OCI-LY3 (cell line): ENCODE results near the gene TDRKH.

Experiments used
- H2AFZ ChIP-seq: fragments of 200-600, 300-600 bp; shearing (Covaris generic); 2 replicates; pipeline ENCODE4 v1.6.0; 2014; ENCODE audit warnings: antibody characterized with exemption, low read depth, low read length
- H3K27ac ChIP-seq: fragments of 200-600, 300-600 bp; sonication (generic); 2 replicates; pipeline ENCODE4 v1.5.1; 2014; ENCODE audit warnings: mild to moderate bottlenecking, low read length, moderate library complexity, mixed read lengths
- H3K27me3 ChIP-seq: fragments of 200-600, 300-600 bp; sonication (generic); 2 replicates; pipeline ENCODE4 v1.6.1; 2014; ENCODE audit warnings: low read depth, low read length, mixed read lengths
- H3K36me3 ChIP-seq: fragments of 200-600, 300-600 bp; sonication (generic); replicated peaks from 2 replicates; pipeline ENCODE3; 2014; ENCODE audit warnings: low read depth, low read length, mixed read lengths
- H3K4me1 ChIP-seq: fragments of 300-600, 200-600 bp; sonication (generic); 2 replicates; pipeline ENCODE4 v1.6.1; 2014; ENCODE audit warnings: low read length, mixed read lengths
- H3K4me2 ChIP-seq: fragments of 200-600, 300-600 bp; sonication (generic); 2 replicates; pipeline ENCODE4 v1.6.1; 2014; ENCODE audit warnings: low read length, mixed read lengths
- H3K4me3 ChIP-seq: fragments of 300-600, 200-600 bp; sonication (generic); 2 replicates; pipeline ENCODE4 v1.5.1; 2014; ENCODE audit warnings: antibody characterized with exemption, mild to moderate bottlenecking, low read length, moderate library complexity
- H3K79me2 ChIP-seq: fragments of 300-600, 200-600 bp; shearing (Covaris generic); 2 replicates; pipeline ENCODE4 v1.6.1; 2014; ENCODE audit warnings: mild to moderate bottlenecking, low read length, mixed read lengths
- H3K9ac ChIP-seq: fragments of 300-600, 200-600 bp; shearing (Covaris generic); 2 replicates; pipeline ENCODE4 v1.6.0; 2014; ENCODE audit warnings: mild to moderate bottlenecking, low read length, moderate library complexity
- H3K9me3 ChIP-seq: fragments of 200-600, 300-600 bp; shearing (Covaris generic); 2 replicates; pipeline ENCODE4 v1.6.1; 2014; ENCODE audit warnings: low read length, mixed read lengths; ENCODE audit not compliant: insufficient read depth
- H4K20me1 ChIP-seq: fragments of 200-600, 300-600 bp; sonication (generic); 2 replicates; pipeline ENCODE4 v1.6.1; 2016; ENCODE audit warnings: low read length, mixed read lengths; ENCODE audit not compliant: insufficient read depth
- EZH2phosphoT487 ChIP-seq: fragments of 200-600 bp; shearing (Covaris generic); IDR thresholded peaks from 2 replicates; pipeline ENCODE4 v1.6.1; 2018; ENCODE audit warnings: antibody characterized with exemption, mixed run types, low read depth
- TF ChIP-seq, protein P1 (sequence below): fragments of 200-600, 300-600 bp; sonication (generic); IDR thresholded peaks from 2 replicates; pipeline ENCODE4 v1.5.1; 2014; ENCODE audit warnings: antibody characterized with exemption, low read length, low read depth

TDRKH gene

DNA sequence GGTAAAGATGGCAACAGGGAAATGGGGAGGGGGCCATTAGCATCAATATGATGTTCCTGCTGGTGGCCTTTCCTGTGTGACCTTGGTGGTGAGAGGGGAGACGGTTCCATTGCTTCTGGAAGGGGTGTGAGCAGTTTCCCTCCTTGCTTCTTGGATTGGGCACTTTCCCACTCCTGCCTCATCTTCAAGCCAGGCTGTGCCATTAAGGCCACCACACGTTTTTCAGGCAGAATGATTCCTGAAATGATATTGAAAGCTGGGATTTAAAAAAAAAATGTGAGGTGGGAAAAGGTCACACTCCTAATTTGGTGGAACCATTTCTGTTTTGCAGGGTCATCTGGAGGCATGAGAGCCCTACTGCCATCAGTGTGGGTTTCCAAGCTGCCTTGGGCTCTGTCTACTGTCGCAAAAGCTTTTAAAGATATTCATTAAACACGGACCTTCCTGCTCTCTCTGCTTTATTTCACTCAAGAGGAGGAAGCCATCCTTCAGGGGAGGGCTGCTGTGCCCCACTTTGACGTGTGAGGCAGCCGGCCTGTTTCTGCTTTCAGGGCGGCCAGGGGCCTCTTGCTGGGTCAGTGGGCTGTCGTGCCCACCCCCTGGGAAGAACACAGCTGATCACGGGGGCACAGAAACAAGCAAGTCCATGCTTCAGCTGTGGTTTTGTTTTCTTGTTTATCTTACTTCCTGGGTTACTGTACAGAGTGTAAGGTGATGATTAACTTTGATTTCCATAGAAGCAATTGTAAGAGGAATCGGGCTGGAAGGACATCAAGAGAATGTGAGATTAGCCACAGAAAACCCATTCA is 60.9 kb downstream of the TDRKH start:
- no peak overlapping the region for H3K4me2 ChIP-seq
- no peak overlapping the region for H3K9ac ChIP-seq
- H3K27me3 ChIP-seq: peaks cover 18% of the 10 kb centered on the region
- no peaks in the 10 kb centered on the region for H3K9me3 ChIP-seq
- no peaks in the 10 kb centered on the region for H3K4me1 ChIP-seq
- no peaks in the 10 kb centered on the region for H3K79me2 ChIP-seq
- H4K20me1 ChIP-seq: no peaks in the 10 kb centered on the region
- H3K36me3 ChIP-seq: no peaks in the 10 kb centered on the region
- no peak overlapping the region for H3K4me3 ChIP-seq
- TF ChIP-seq, protein P1, sequence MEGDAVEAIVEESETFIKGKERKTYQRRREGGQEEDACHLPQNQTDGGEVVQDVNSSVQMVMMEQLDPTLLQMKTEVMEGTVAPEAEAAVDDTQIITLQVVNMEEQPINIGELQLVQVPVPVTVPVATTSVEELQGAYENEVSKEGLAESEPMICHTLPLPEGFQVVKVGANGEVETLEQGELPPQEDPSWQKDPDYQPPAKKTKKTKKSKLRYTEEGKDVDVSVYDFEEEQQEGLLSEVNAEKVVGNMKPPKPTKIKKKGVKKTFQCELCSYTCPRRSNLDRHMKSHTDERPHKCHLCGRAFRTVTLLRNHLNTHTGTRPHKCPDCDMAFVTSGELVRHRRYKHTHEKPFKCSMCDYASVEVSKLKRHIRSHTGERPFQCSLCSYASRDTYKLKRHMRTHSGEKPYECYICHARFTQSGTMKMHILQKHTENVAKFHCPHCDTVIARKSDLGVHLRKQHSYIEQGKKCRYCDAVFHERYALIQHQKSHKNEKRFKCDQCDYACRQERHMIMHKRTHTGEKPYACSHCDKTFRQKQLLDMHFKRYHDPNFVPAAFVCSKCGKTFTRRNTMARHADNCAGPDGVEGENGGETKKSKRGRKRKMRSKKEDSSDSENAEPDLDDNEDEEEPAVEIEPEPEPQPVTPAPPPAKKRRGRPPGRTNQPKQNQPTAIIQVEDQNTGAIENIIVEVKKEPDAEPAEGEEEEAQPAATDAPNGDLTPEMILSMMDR: no peak
- no peak for TF ChIP-seq EZH2phosphoT487
- H3K27ac ChIP-seq: no peak overlapping the region
- H2AFZ ChIP-seq: no peak overlapping the region

DNA sequence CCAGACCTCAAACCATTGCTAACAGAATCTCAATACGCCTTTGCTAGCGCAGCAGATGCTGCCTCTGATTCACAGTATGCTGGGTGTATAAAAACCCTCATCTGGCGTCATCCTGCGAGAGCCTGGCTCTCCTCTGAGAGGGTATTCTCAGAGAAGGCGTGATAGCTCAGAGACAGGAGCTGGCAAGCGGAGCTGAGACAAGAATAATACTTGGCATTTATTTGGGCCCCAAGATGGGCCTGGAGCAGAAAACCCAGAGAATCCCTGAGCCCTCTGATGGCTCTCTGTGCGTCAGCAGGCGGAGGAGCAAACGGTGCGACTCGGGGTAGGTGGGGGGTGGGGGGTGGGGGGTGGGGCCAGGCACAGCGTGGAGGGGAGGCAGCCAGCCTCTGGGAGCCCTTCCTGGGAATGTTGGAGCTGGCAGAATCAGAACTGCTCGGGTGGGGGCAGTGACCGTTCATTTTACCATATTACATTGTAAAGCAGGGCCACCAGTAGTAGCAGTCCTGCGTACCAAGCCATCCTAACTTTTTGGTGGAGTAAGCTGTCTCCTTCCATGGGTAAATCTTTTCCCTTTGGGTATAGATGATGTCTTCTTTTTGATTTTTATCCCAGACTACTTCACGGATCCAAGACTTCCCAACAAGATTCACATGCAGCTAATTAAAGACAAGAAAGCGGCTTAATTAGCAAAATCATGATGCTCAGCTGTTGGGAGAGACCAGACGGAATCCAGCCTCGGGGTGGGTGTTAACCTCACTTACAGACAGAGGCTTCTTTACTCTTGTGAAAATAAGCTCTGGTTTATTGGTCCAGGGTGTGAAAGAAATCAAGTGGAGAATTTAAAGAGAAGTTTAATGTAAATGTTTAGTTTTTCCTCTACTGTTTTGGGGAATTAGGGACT is 61.9 kb downstream of the TDRKH start:
- Histone ChIP-seq H3K4me3 (no peak overlapping the region), H3K27me3 (peaks cover 20% of the 10 kb centered on the region), H2AFZ (no peak overlapping the region), H3K27ac (no peak overlapping the region), H3K36me3 (no peaks in the 10 kb centered on the region), H3K4me2 (no peak overlapping the region), H3K9me3 (no peaks in the 10 kb centered on the region), H3K9ac (no peak overlapping the region), H4K20me1 (no peaks in the 10 kb centered on the region), H3K79me2 (no peaks in the 10 kb centered on the region), H3K4me1 (no peaks in the 10 kb centered on the region)
- no peak for TF ChIP-seq EZH2phosphoT487
- TF ChIP-seq, protein P1: no peak

DNA sequence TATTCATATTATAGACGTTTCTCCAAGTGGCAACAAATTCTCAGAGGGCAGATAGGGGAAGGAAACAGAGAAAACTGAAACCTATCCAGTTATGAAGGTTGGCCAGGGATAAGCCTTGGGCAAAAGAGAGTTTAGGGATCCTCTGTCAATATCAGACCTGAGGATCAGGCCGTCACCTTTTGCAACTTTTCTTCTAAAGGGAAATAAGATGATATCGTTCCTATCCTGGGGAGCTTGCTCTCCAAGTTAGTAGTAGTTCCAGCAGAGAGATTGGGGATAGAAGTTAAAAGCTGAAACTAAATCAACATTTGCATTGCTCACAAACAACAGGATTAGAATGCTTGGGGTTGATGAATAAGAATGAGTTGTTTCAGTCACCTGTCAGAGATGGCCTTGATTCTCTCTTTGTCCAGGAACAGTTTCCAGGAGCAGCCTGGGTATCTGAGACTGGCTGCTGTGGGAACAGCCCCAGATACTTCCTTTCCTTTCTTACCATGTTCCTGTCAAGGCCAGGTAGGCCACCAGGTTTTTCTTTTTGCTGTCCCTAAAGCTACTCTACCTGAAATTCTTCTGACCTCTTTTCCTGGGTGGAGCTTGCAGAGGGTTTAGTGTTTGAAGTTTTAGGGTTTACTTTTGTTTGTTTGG is 66.5 kb downstream of the TDRKH start:
- no peak overlapping the region for H2AFZ ChIP-seq
- no peaks in the 10 kb centered on the region for H3K36me3 ChIP-seq
- TF ChIP-seq EZH2phosphoT487: no peak
- TF ChIP-seq, protein P1: no peak
- no peak overlapping the region for H3K27ac ChIP-seq
- H4K20me1 ChIP-seq: no peaks in the 10 kb centered on the region
- no peak overlapping the region for H3K9ac ChIP-seq
- H3K4me3 ChIP-seq: no peak overlapping the region
- H3K9me3 ChIP-seq: no peaks in the 10 kb centered on the region
- no peak overlapping the region for H3K4me2 ChIP-seq
- H3K27me3 ChIP-seq: peaks cover 39% of the 10 kb centered on the region
- H3K79me2 ChIP-seq: no peaks in the 10 kb centered on the region
- H3K4me1 ChIP-seq: peaks cover 8% of the 10 kb centered on the region; the same call in 1 of the 2 replicates
